IMR-90 (cell line): ENCODE measurements around the gene SEMA6C. TPM values are rescaled to one million over a fixed set of nuclear protein-coding genes. Genes with fewer than 3 reads are reported as not detected.

Experiments used
- ATAC-seq: fragments of 200-7000 bp; cut with Tn5 transposase; 2 replicates; pipeline ENCODE4 v1.9.1; 2020; ENCODE audit warnings: low read depth, mild to moderate bottlenecking, moderate library complexity
- BruUV-seq: library from RNA; stranded (reverse); fragments of 400-500 nt; replicated peaks from 2 replicates; lab custom pipeline; 2021; lab: Mats Ljungman, UMichigan
- CTCF ChIA-PET: fragments of 300-600 bp; formaldehyde crosslinking; extraction: SDS; loops from one replicate; lab custom pipeline; 2021; ENCODE audit warnings: antibody characterized with exemption; lab: Yijun Ruan, JAX
- POLR2A ChIA-PET: fragments of 300-600 bp; sonication (Branson Sonifier 250); formaldehyde crosslinking; loops from one replicate; lab custom pipeline; 2022; ENCODE audit warnings: antibody characterized with exemption; ENCODE audit not compliant: unreplicated experiment; lab: Charles Lee
- DNase-seq: peaks from one replicate; pipeline ENCODE4 v3.0.0; 2013
- H2AFZ ChIP-seq: replicated peaks from 2 replicates; pipeline ENCODE3; 2013; ENCODE audit warnings: low read length, mild to moderate bottlenecking; ENCODE audit not compliant: poor library complexity
- H2AK5ac ChIP-seq: 2 replicates; pipeline ENCODE4 v1.6.1; 2013; ENCODE audit warnings: low read depth, low read length, inconsistent platforms
- H2AK9ac ChIP-seq: replicated peaks from 2 replicates; pipeline ENCODE3; 2013; ENCODE audit warnings: mild to moderate bottlenecking, low read depth, low read length, moderate library complexity; ENCODE audit not compliant: poor library complexity
- H2BK120ac ChIP-seq: 2 replicates; pipeline ENCODE4 v1.6.1; 2013; ENCODE audit warnings: low read depth, low read length, inconsistent platforms
- H2BK15ac ChIP-seq: 3 replicates; pipeline ENCODE4 v1.6.1; 2013; ENCODE audit warnings: low read depth, low read length, inconsistent platforms
- H2BK20ac ChIP-seq: 2 replicates; pipeline ENCODE4 v1.6.1; 2013; ENCODE audit warnings: low read depth, mild to moderate bottlenecking, inconsistent platforms, low read length, moderate library complexity
- H2BK5ac ChIP-seq: 2 replicates; pipeline ENCODE4 v1.6.1; 2013; ENCODE audit warnings: mild to moderate bottlenecking, low read depth, low read length, inconsistent platforms; ENCODE audit not compliant: poor library complexity, severe bottlenecking
- H3K14ac ChIP-seq: replicated peaks from 2 replicates; pipeline ENCODE4 v1.6.1; 2013; ENCODE audit warnings: low read depth, low read length, inconsistent platforms
- H3K18ac ChIP-seq: 2 replicates; pipeline ENCODE4 v1.6.1; 2013; ENCODE audit warnings: low read depth, low read length, control low read depth
- H3K23ac ChIP-seq: 2 replicates; pipeline ENCODE4 v1.6.1; 2013; ENCODE audit warnings: low read depth, low read length, inconsistent platforms
- H3K27ac ChIP-seq: 2 replicates; pipeline ENCODE4 v1.5.1; 2013; ENCODE audit warnings: mild to moderate bottlenecking, control low read depth, low read length; ENCODE audit not compliant: insufficient read depth
- H3K27me3 ChIP-seq: 2 replicates; pipeline ENCODE4 v1.6.1; 2013; ENCODE audit warnings: low read length; ENCODE audit not compliant: control insufficient read depth, insufficient read depth
- H3K36me3 ChIP-seq: 2 replicates; pipeline ENCODE4 v1.6.1; 2013; ENCODE audit warnings: low read length, mixed read lengths; ENCODE audit not compliant: control insufficient read depth, insufficient read depth
- H3K4ac ChIP-seq: 2 replicates; pipeline ENCODE4 v1.6.1; 2013; ENCODE audit warnings: low read depth, low read length, inconsistent platforms
- H3K4me1 ChIP-seq: 2 replicates; pipeline ENCODE4 v1.6.1; 2013; ENCODE audit warnings: low read length, mixed read lengths; ENCODE audit not compliant: control insufficient read depth, insufficient read depth
- H3K4me2 ChIP-seq: 2 replicates; pipeline ENCODE4 v1.6.1; 2013; ENCODE audit warnings: low read depth, mild to moderate bottlenecking, control low read depth, low read length, moderate library complexity
- H3K4me3 ChIP-seq: 2 replicates; pipeline ENCODE4 v1.5.1; 2013; ENCODE audit warnings: low read depth, mild to moderate bottlenecking, control low read depth, low read length, moderate library complexity; ENCODE audit not compliant: insufficient read depth
- H3K56ac ChIP-seq: 2 replicates; pipeline ENCODE4 v1.6.1; 2013; ENCODE audit warnings: low read length, inconsistent platforms; ENCODE audit not compliant: insufficient read depth; ENCODE audit errors: extremely low read depth
- H3K79me1 ChIP-seq, 2 experiments: 2 replicates each; pipeline ENCODE4 v1.6.1; 2013; ENCODE audit warnings: low read length in 2 of 2, inconsistent platforms in 1 of 2, low read depth in 1 of 2
- H3K9ac ChIP-seq: 2 replicates; pipeline ENCODE4 v1.6.1; 2013; ENCODE audit warnings: low read depth, low read length, control low read depth
- H3K9me1 ChIP-seq: 2 replicates; pipeline ENCODE4 v1.6.1; 2013; ENCODE audit warnings: low read length, inconsistent platforms; ENCODE audit not compliant: insufficient read depth
- H3K9me3 ChIP-seq: 2 replicates; pipeline ENCODE4 v1.6.1; 2013; ENCODE audit warnings: low read length; ENCODE audit not compliant: control insufficient read depth, insufficient read depth
- H4K20me1 ChIP-seq: 2 replicates; pipeline ENCODE4 v1.6.1; 2013; ENCODE audit warnings: low read length, inconsistent platforms; ENCODE audit not compliant: insufficient read depth
- H4K5ac ChIP-seq: 2 replicates; pipeline ENCODE4 v1.6.1; 2013; ENCODE audit warnings: mild to moderate bottlenecking, low read depth, low read length, control low read depth
- H4K8ac ChIP-seq, 2 experiments: 2 replicates each; pipeline ENCODE4 v1.6.1; 2013; ENCODE audit warnings: low read depth in 2 of 2, low read length in 2 of 2, control low read depth in 1 of 2, inconsistent platforms in 1 of 2
- H4K91ac ChIP-seq: 2 replicates; pipeline ENCODE4 v1.6.1; 2013; ENCODE audit warnings: low read depth, low read length, inconsistent platforms; ENCODE audit not compliant: insufficient read depth
- BHLHE40 ChIP-seq: fragments of 150-350 bp; IDR thresholded peaks from 2 replicates; pipeline ENCODE4 v1.6.1; 2016; ENCODE audit warnings: mild to moderate bottlenecking, low read depth, low read length
- CEBPB ChIP-seq: IDR thresholded peaks from 2 replicates; pipeline ENCODE4 v1.6.1; 2012; ENCODE audit warnings: low read depth, low read length, improper control_type of control experiment
- CHD1 ChIP-seq: IDR thresholded peaks from 2 replicates; pipeline ENCODE4 v1.6.1; 2012; ENCODE audit warnings: low read depth, low read length, improper control_type of control experiment
- CTCF ChIP-seq: conservative IDR thresholded peaks from 2 replicates; pipeline ENCODE4 v1.5.1; 2012; ENCODE audit warnings: mild to moderate bottlenecking, low read depth, low read length, improper control_type of control experiment
- FOS ChIP-seq: fragments of 150-350 bp; IDR thresholded peaks from 2 replicates; pipeline ENCODE4 v1.6.1; 2016; ENCODE audit warnings: low read depth, low read length
- MAFK ChIP-seq: IDR thresholded peaks from 2 replicates; pipeline ENCODE4 v1.6.1; 2012; ENCODE audit warnings: low read depth, low read length, improper control_type of control experiment
- MAZ ChIP-seq: IDR thresholded peaks from 2 replicates; pipeline ENCODE4 v1.6.1; 2012; ENCODE audit warnings: low read depth, mild to moderate bottlenecking, low read length, improper control_type of control experiment, moderate library complexity, borderline replicate concordance
- MXI1 ChIP-seq: IDR thresholded peaks from 2 replicates; pipeline ENCODE4 v1.6.1; 2012; ENCODE audit warnings: low read depth, mild to moderate bottlenecking, low read length, moderate library complexity, borderline replicate concordance
- NFE2L2 ChIP-seq: fragments of 150-350 bp; IDR thresholded peaks from 2 replicates; pipeline ENCODE4 v1.6.1; 2016; ENCODE audit warnings: low read depth, mild to moderate bottlenecking, low read length
- POLR2A ChIP-seq: IDR thresholded peaks from 2 replicates; pipeline ENCODE4 v1.6.1; 2012; ENCODE audit warnings: mild to moderate bottlenecking, low read depth, low read length
- RAD21 ChIP-seq: IDR thresholded peaks from 2 replicates; pipeline ENCODE4 v1.6.1; 2012; ENCODE audit warnings: low read length, improper control_type of control experiment
- RCOR1 ChIP-seq: IDR thresholded peaks from 2 replicates; pipeline ENCODE4 v1.6.1; 2012; ENCODE audit warnings: mild to moderate bottlenecking, low read length, improper control_type of control experiment; ENCODE audit not compliant: insufficient replicate concordance
- RFX5 ChIP-seq: IDR thresholded peaks from 2 replicates; pipeline ENCODE4 v1.8.0; 2012; ENCODE audit warnings: low read depth, mild to moderate bottlenecking, low read length, moderate library complexity
- SMC3 ChIP-seq: fragments of 150-350 bp; IDR thresholded peaks from 2 replicates; pipeline ENCODE4 v1.6.1; 2016; ENCODE audit warnings: low read depth, mild to moderate bottlenecking, antibody characterized with exemption, low read length, moderate library complexity
- WGBS, 2 experiments: methylation state at CpG; one replicate each; pipeline versions ENCODE4 v1.1.5 to v1.1.7; 2013; ENCODE audit warnings: missing lambda C conversion rate in 2 of 2; ENCODE audit not compliant: insufficient read length in 1 of 2; ENCODE audit errors: extremely low coverage in 2 of 2; 5-methylcytosine and 5-hydroxymethylcytosine counted together
- dilution Hi-C: fragments of 300-500 bp; cut with HindIII; formaldehyde crosslinking; loops from one replicate; pipeline ENCODE4 v1.14.3; 2018; ENCODE audit warnings: low sequenced_read_pairs; ENCODE audit not compliant: unreplicated experiment
- in situ Hi-C: fragments of 300-500 bp; cut with MboI; formaldehyde crosslinking; loops from 3 replicates; pipeline ENCODE4 v1.14.3; 2019; ENCODE audit warnings: low sequenced_read_pairs, inconsistent platforms, mixed read lengths
- intact Hi-C: fragments of 100-400 bp; cut with micrococcal nuclease; formaldehyde crosslinking; loops from 2 replicates; pipeline ENCODE4 v1.10.0; 2022
- polyA plus RNA-seq, 3 experiments: library from polyadenylated mRNA; depleted of rRNA; stranded (reverse); fragments of >200 nt; gene quantifications; 2 replicates each; pipeline ENCODE4 v1.2.3, GENCODE V29; 2012; ENCODE audit warnings: low replicate concordance in 1 of 3
- total RNA-seq: library from RNA; depleted of rRNA; stranded (reverse); fragments of >200 nt; gene quantifications from 2 replicates; pipeline ENCODE4 v1.2.3, GENCODE V29; 2012
- TF ChIP-seq, protein P1 (sequence below): fragments of 150-350 bp; IDR thresholded peaks from 2 replicates; pipeline ENCODE4 v1.6.1; 2017; ENCODE audit warnings: mild to moderate bottlenecking, antibody characterized with exemption, low read length, low read depth
- TF ChIP-seq, protein P2 (sequence below): fragments of 150-350 bp; IDR thresholded peaks from 2 replicates; pipeline ENCODE4 v1.6.1; 2016; ENCODE audit warnings: low read depth, mild to moderate bottlenecking, low read length, moderate library complexity, borderline replicate concordance

The SEMA6C gene
- total and polyA plus RNA-seq, 2 of the 4 experiments (the other 2 are of a cell fraction), result 0.36 to 2.0 TPM

DNA sequence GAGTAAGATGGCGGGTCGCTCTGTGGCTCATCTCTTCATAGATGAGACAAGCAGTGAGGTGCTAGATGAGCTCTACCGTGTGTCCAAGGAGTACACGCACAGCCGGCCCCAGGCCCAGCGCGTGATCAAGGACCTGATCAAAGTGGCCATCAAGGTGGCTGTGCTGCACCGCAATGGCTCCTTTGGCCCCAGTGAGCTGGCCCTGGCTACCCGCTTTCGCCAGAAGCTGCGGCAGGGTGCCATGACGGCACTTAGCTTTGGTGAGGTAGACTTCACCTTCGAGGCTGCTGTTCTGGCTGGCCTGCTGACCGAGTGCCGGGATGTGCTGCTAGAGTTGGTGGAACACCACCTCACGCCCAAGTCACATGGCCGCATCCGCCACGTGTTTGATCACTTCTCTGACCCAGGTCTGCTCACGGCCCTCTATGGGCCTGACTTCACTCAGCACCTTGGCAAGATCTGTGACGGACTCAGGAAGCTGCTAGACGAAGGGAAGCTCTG lies 12.4 kb upstream of the SEMA6C start:
- H2AFZ ChIP-seq, result no peak overlapping the region
- no peak overlapping the region for H4K91ac ChIP-seq
- WGBS, 2 experiments, result 94% methylated on average over 17 of the region's 22 CpGs; no CpG with 5 or more reads in 1 of the 2 experiments
- no peak overlapping the region for H2BK120ac ChIP-seq
- ATAC-seq (no peak), DNase-seq (no peak)
- H3K4me2 ChIP-seq, result no peak overlapping the region
- ChIA-PET CTCF (interaction anchor here (1.8 kb wide), 1 partner anchor 59 kb away, joined by 6 read pairs; no protein-coding TSS in a partner anchor), POLR2A (no interaction called here)
- no peaks in the 10 kb centered on the region for H4K20me1 ChIP-seq
- no peak overlapping the region for H3K27ac ChIP-seq
- H3K23ac ChIP-seq, result no peak overlapping the region
- no peak overlapping the region for H2BK15ac ChIP-seq
- H4K8ac ChIP-seq, result no peak overlapping the region
- H2AK9ac ChIP-seq, result no peak overlapping the region
- in situ Hi-C loops, result loop anchor here (5.0 kb wide), 1 partner anchor 62 kb away; no protein-coding TSS in a partner anchor
- H3K27me3 ChIP-seq, result no peaks in the 10 kb centered on the region
- intact Hi-C loops, result no loop called here
- H3K18ac ChIP-seq, result no peak overlapping the region
- no peak overlapping the region for H3K56ac ChIP-seq
- H3K4ac ChIP-seq, result no peak overlapping the region
- no peaks in the 10 kb centered on the region for H3K9me1 ChIP-seq
- no peak overlapping the region for H2BK5ac ChIP-seq
- dilution Hi-C loops, result no loop called here
- no peak overlapping the region for H3K4me3 ChIP-seq
- TF ChIP-seq RFX5, result no peak
- TF ChIP-seq BHLHE40, result no peak
- TF ChIP-seq MAZ, result no peak
- TF ChIP-seq, protein P1, sequence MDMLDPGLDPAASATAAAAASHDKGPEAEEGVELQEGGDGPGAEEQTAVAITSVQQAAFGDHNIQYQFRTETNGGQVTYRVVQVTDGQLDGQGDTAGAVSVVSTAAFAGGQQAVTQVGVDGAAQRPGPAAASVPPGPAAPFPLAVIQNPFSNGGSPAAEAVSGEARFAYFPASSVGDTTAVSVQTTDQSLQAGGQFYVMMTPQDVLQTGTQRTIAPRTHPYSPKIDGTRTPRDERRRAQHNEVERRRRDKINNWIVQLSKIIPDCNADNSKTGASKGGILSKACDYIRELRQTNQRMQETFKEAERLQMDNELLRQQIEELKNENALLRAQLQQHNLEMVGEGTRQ, result no peak
- TF ChIP-seq RAD21, result no peak
- TF ChIP-seq CHD1, result no peak
- TF ChIP-seq CTCF, result no peak
- no peak for TF ChIP-seq SMC3
- TF ChIP-seq MXI1, result no peak
- no peak for TF ChIP-seq NFE2L2
- TF ChIP-seq, protein P2, sequence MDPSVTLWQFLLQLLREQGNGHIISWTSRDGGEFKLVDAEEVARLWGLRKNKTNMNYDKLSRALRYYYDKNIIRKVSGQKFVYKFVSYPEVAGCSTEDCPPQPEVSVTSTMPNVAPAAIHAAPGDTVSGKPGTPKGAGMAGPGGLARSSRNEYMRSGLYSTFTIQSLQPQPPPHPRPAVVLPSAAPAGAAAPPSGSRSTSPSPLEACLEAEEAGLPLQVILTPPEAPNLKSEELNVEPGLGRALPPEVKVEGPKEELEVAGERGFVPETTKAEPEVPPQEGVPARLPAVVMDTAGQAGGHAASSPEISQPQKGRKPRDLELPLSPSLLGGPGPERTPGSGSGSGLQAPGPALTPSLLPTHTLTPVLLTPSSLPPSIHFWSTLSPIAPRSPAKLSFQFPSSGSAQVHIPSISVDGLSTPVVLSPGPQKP, result no peak
- no peak for TF ChIP-seq CEBPB
- no peak for TF ChIP-seq MAFK
- no peak for TF ChIP-seq FOS
- no peak for TF ChIP-seq POLR2A
- no peak for TF ChIP-seq RCOR1
- H2AK5ac ChIP-seq, result no peak overlapping the region
- H3K14ac ChIP-seq, result no peak overlapping the region
- no peaks in the 10 kb centered on the region for H3K9me3 ChIP-seq
- peaks cover 40% of the 10 kb centered on the region for H3K36me3 ChIP-seq
- no peak overlapping the region for H4K5ac ChIP-seq
- H2BK20ac ChIP-seq, result no peak overlapping the region
- H3K4me1 ChIP-seq, result no peaks in the 10 kb centered on the region
- no peak overlapping the region for H3K9ac ChIP-seq
- no TSS peak for BruUV-seq
- H3K79me1 ChIP-seq, result peaks cover 3 to 7% of the 10 kb centered on the region in 2 experiments; a peak in 2 of 4 replicates
